GM19240 (cell line): Measurements from ENCODE around the gene FAM47E.

Experiments used
- DNase-seq: peaks from one replicate; pipeline ENCODE4 v3.0.0; 2011; ENCODE audit warnings: low spot score; ENCODE audit not compliant: insufficient read length

The FAM47E gene

DNA sequence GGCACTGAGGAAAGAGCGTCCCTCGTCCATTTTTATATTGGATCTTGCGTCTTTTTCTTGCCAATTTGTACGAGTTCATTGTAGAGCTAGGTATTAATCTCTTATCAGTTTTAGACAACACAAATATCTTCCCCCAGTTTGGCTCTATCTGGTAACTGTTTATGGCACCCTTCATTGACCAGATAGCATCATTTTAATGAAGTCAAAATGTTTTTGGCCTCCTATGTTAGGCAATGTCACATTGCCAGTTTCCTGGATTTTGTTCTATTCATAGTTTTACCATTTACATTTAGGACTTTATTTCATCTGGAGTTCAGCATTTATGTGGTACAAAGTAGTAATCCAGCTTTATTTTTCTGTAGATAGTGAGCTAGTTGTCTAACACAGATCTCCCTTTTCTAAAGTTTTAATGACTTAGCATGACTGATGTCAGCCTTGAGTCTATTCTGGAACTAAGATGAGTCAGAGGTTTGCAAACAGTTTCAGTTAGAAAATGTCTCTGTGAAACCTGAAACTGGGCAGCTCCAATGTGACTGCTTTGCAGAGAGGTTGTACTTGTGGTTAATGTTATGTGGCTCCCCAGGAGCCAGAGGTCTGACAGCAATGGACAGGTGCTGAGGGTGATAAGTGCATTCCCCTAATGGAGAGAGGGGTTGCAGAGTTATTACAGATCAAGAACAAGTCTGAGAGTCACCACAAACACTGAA lies 49.7 kb downstream of the FAM47E start:
- DNase-seq, result peak; percentile 86

DNA sequence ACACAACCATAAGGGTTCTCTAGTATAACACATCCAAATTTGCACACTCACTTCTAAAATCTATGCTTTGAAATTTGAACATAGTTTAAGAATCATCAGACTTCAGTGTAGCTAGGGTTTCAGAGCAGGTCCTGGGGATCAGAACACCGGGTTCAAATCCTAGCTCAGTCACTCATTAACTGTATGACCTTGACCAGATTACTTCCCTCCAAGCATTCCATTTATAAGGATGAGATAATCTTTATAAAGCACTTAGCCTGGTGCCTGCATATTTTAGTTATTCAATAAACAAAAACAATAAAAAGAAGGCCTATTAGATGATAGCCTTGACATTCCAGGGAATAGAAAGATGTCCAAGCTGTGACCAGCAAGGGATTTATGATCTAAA lies 50.2 kb downstream of the FAM47E start:
- DNase-seq, result no peak

DNA sequence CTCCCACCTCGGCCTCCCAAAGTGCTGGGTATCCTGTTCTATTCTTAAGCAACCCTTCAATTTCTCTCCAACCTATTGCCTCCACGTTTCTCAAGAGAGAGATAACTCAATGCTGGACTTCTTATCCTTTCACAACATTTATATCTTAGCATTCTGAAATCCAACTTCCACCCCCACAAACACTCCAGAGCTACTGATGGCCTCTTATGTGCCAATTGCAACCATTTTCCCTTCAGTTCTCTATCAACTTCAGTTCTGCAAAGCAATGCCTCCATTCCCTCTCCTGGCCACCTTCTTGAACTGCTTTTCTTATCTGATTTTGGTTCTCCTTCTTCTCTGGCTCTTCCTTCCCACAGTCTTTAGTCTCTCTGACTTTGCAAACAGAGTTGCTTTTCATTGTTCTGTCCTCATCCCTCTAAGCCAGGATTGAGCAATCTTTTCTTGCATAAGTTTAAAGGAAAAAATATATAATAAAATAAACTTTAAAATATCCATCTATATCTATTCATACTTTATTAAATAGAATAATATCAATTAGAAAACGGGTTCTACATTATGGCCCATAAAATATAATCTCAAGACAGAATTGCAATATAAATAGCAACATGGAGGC lies 51.4 kb downstream of the FAM47E start:
- DNase-seq, result no peak

DNA sequence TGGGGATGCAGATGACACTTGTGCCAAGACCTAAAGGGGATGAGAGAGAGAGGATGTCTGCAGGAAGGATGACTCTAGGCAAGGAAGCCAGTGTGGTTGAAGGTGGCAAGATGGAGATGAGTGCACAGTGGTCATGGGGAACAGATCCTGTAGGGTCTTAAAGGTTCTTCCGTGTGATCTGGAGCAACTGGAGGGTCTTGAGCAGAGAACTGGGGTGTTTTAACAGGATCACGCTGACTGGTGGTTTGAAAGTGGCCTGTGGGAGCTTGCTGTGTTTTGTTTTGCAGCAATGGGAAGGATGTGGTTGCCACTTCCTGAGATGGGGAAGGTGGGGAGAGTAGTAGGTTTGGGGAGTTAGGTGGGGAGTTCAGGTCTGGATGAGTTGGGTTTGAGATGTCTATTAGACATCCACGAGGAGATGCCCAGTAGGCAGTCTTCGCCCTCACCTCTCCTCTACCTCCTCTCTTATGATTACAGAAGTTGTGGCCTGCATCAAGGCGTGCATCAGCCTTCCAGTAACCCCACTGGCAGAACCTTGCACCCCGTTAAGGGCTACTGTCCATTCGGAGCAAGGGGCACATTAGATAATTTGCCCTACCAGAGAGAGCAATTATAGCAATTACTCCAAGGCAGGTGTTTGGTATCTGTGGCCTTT lies 53.6 kb downstream of the FAM47E start:
- no peak for DNase-seq

DNA sequence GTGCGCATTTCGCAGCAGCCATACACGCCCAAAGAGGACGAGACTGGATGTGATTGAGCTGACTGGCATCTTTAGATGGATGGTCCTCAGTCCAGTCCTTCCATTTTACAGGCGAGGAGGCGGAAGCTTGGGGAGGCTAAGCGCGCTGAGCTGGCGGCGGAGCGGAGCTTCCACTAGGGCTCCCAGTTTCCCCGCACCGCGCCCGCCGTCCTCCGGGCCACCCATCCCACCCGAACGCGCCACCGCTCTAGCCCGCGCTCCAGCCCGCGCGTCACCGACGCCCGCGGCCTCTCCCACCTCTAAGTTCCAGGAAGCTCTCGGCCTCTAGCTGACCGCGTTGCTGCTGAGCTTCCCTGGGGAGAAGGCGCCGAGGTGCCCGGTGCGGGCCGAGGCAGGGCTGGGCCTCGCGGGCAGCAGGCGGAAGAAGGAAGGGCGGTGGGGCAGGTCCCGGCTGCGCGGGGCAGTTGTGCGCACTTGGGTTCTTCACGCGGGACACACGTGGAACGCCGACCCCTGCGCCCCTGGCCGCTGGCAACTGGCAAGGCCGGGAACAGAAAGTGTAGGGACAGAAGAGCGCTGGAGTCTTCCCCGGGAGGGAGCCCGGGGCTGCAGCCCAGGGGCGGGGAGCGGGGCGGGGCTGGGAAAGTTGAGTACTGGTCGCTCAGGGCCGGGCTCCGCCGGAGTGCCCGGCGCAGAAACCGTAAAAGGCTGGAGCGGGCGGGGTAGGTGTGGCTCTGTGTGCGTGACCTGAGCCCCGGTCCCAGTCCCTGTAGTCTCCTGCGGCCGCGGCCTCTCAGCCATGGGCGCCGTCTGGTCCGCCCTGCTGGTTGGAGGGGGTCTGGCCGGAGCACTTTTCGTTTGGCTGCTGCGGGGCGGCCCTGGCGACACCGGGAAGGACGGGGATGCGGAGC lies 54.7 kb downstream of the FAM47E start, which contains the start of gene STBD1:
TSS of gene STBD1 (plus strand) at position 763 of the 911 bp plus-strand sequence. CDS start at position 800, 37 bp downstream.
- no peak for DNase-seq

DNA sequence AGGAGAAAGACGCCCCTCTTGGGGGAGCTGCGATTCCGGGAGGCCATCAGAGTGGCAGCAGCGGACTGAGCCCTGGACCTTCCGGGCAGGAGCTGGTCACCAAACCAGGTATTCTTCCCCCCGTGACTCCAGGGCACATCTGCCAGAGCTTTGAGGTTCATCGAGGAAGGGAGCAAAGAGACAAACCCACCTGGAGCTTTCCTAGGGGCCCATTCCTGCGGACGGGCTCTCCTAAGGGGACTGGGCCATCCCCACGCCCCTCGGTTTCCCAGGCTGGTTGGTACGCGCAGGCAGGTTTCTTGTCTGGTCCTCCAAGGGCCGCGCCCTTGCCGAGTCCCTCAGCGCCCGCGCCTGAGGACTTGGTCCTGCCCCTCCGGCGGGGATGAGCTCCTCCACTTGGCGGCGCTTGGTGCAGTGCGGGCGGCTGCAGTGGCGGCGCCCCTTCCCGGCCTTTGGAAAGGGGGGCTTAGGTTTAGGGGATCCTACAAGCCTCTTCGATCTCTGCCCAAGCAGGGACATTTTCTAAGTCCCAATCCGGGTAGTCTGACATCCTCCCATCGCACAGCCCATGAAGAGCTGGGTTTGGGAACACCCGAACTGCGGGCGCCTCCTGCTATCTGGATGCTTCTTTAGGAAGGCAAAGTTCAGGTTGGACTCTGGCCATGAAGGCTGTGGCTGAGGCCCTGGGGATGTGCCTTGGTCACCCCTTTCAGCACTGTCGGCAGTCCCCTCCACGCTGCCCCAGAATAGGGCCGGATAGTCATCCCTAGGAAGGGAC lies 55.5 kb downstream of the FAM47E start:
- no peak for DNase-seq

DNA sequence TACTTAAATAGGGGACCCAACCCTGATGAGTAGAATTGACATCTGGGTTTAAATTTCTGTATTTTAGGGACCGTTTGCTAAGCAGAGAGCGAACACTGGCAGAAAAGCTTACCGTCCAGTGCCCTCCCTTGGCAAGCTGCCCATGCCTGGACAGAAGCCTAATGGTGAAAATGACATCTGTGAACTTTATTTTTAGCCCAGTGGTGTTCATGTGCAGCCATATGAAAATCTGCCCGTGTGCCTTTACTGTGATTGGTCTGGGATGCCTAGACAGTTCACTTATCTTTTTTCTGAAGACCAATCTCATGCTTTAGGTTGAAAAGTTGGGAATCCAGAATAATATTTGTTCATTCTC lies 56.1 kb downstream of the FAM47E start:
- no peak for DNase-seq

DNA sequence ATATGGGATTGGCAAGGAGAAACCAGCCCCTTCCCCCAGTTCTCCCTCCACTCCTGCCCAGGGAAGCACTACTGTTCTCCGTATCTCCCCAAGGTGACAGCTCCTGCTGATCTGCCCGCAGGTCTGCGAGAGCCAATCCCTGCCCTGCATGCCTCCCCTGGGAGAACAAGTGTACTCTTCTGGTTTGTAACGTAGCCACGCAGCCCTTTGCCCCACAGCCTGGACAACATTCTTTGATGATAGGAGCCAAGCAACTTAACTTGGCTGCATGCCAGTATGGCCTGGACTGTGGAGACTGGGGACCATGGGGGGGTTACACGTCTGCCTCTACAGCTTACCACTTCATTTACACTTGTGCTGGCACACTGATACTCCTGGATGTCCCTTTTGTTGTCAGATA lies 57.0 kb downstream of the FAM47E start:
- DNase-seq, result no peak

DNA sequence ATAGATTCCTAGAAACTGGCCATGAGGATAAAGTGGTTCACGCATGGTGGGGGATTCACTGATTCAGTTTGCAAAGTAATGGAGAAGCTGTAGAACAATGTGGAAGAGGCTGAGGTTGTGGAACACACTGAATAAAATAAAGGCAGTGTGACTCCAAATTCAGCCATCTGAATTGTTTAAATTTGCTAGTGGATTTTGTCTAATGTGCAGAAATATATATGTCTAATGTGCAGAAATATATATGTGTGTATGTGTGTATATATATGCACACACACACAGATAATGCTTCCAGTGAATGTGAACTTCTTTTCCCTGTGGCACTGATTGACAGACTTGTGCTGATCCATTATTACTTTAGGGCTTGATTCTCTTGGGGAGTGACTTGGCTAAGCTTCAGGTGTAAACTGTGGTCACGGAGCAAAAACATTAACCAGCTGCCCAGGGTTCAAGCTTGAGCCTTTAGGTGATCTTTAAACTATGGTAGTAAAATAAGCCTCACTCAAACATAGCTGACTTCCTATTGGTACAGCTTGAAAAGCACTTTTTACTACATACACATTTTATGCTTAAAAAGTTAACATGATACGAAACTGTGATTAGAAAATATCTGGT lies 58.5 kb downstream of the FAM47E start:
- DNase-seq, result no peak

DNA sequence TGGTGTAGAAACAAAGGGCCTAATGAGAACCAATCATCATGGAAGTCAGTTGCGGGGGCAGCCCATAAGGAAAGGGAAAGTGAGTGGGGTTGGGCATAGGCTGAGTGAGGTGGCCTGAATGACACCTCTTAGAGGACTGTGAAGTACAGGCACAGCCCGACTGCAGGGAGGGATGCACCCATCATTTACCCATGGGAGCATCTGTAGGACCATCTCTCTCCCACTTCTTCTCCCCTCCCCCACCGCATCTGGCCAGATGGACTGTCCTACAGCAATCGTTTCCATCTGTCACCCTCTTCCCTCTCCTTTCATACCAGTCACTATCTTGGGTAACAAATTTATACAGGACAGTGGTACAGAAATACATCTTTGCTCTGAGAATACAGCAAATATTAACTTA lies 59.2 kb downstream of the FAM47E start:
- no peak for DNase-seq

DNA sequence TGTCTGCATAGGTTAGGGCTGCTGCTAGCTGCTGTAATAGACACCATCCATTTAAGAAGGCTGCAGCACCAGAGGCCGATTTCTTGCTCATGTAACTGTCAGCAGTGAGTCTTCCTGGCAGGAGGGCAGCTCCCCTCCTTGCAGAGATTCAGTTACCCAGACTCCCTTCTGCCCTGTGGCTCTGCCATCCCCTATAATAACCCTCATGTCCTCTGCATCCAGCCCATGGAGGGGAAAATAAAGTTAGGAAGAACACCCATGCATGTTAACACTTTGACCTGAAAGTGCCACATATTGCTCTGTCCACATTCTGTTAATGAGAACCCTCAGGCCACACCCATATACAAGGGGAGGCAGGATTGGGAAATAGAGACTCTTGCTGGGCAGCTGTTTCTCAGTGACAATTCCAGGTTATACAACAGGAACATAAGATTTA lies 60.4 kb downstream of the FAM47E start:
- DNase-seq, result no peak

DNA sequence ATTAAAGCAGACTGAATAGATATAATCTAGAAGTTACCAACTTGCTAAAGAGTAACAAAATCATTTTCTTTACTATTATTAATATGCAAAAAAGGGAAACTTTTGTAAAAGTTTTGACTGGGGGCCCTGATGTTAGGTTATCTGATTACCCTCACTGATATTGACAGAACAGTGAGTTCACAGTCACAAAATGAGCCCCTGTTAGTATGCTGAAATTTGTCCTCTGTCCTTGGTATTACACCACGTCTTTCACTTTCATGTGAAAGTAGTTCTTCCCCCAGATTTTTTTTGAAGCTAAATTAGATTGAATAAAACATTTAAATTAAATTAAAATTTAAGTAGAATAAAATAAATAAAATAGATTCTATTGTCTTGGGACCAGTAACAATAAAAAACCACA lies 60.9 kb downstream of the FAM47E start:
- DNase-seq, result no peak

DNA sequence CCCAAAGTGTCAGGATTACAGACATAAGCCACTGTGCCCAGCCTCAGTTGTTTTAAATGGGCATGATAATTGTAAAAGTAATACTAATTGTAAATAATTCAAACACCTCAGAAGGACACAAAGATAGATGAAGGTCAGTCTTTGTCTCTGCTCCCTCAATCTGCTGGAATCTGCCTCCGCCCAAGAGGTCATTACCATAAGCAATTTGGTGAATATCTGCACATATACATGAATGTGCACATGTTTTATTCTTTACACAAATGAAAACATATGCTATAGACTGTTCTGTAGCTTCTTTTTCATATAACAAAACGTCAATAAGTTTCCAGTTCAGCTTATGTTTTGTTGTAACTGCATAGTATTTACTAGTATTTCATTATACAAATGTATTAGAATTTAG lies 62.0 kb downstream of the FAM47E start:
- DNase-seq, result no peak

DNA sequence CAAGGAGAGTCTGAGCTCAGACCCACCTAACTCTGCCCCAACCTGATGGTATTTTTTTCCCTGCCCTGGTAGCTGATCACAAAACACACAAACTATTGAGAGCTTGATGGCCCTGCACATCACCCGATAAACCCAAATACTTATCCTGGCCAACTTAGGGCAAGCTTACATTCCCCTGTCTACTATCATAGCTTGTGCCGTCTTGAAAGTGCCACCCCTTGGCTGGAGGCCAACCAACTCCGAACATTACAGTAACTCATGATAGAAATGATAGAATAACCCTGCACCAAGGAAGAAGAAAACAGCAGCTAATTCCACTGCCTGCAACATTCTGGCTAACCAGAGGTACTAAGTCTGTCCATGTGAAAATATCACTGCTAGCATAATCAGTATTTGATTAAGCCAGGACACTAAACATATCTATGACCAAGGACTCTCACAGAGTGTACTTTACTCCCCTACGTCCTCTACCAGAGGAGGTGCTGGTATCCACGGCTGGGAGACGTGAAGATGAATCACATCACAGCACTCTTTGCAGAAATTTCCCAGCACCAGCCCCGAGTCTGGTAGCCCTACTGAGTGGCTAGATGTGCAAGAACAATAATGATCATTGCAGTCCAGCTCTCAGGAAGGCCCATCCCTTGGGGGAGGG lies 63.9 kb downstream of the FAM47E start:
- no peak for DNase-seq

DNA sequence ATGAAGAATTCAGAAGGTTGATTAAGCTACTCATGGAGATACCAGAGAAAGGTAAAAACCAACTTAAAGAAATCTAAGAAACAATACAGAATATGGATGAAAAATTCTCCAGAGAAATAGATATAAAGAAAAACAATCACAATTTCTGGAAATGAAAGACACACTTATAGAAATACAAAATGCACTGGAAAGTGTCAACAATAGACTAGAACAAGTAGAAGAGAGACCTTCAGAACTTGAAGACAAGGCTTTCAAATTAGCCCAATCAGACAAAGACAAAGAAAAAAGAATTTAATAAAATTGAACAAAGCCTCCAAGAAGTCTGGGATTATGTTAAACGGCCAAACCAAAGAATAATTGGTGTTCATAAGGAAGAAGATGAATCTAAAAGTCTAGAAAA lies 64.6 kb downstream of the FAM47E start:
- DNase-seq, result no peak

DNA sequence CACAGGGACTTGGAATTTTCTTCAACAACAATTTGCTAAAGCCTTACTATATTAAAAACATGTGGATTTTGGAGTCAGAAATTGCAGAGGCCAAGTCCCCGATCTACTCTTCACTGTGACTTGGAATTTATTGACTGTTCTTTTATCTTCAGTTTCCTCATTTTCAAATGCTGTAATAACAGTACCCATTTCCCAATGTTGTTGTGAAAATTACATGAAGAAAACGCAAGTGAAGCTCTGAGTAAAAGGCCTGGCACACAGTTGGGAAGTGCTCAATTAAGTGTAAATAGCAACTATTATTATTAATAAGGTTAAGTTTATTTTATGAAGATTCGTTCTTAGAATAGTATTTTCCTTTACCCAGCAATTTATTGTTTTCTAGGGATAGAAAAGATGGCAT lies 70.7 kb downstream of the FAM47E start:
- DNase-seq, result no peak

DNA sequence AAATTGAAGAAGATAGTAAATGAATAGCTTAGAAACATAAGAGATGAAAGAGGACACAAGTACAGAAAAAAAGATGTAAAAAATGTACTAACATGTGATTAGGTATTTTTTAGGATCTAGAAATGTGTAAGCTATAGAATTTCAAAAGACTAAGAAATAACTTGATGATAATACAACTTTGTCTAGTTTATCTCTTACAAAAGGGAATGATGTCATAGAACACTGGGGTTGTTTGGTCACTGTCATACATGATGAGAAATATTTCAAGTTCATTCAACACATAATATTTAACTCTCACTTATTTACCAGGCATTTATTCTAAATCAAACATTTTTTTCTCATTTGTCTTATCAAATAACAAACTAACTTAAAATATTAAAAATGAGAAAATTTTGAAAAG lies 73.6 kb downstream of the FAM47E start:
- DNase-seq, result no peak

DNA sequence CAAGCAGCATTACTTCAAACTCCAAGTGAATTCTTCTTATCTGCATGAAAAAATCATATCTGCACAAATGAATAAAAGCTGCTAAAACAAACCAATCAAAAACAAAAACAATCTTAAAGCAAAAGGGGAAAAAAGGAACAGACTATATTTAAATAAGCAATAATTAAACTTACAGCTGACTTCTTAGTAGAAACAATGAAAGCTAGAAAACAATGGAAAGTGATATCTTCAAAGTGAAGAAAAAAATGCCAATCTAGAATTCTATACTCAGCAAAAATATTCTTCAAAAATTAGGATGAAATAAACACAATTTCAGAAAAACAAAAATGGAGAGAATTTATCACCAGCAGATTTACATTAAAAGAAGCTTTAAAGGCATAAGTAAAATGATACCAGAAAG lies 75.0 kb downstream of the FAM47E start:
- no peak for DNase-seq
